ENCODE data around the gene NCOA7. TPM values are rescaled to one million over a fixed set of nuclear protein-coding genes. Genes with fewer than 3 reads are reported as not detected.
"Not testable (repeated sequence)": the region's sequence is repeated elsewhere in the genome, so short reads cannot be mapped to it uniquely, and the experiment has no call there.

Gene NCOA7
- polyA plus RNA-seq, 1 of the 3 experiments (the other 2 are of a cell fraction), result 16.3 TPM

DNA sequence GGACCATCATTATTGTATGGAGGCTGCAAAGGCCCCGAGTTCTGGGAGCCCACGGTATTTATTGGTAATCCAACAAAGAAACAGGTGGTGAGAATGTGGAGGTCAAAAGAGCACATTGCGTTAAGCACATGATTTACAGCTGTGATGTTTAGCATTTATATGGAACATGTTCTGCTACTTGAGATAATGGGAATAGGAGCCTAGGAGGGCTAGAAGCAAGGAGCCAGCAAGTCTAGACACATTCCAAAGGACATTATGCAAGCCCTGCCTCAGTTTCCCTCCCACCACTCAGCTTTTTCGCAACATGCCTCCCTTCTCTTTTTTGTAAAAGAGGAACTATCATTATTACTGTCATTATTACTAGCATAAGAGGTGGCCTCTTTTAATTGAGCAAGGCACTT lies 120.3 kb downstream of the NCOA7 start:
- H4K20me1 ChIP-seq (ENCODE audit: insufficient read depth); H2AFZ ChIP-seq (ENCODE audit: low read depth); POLR2A ChIA-PET; H3K4me3 ChIP-seq (ENCODE audit: low read depth in 2 of 2, low read length in 1 of 2); H3K9me3 ChIP-seq; DNase-seq; H3K27me3 ChIP-seq (ENCODE audit: insufficient read depth); H3K9ac ChIP-seq; H3K4me2 ChIP-seq; H3K79me2 ChIP-seq (ENCODE audit: insufficient read depth); H3F3A ChIP-seq (replicated peaks; ENCODE audit: insufficient read depth); H3K9me2 ChIP-seq; H3K27ac ChIP-seq (ENCODE audit: low read depth in 2 of 2, low read length in 1 of 2); H3K4me1 ChIP-seq (ENCODE audit: control insufficient read depth in 1 of 2, insufficient read depth in 2 of 2, low read depth in 1 of 2, low read length in 1 of 2): not testable (repeated sequence)
- WGBS (ENCODE audit: low lambda C conversion rate), result 86% methylated on average over 4 of the region's 4 CpGs
- H3K36me3 ChIP-seq (replicated peaks in 1 of 2; ENCODE audit: control insufficient read depth in 1 of 2, insufficient read depth in 2 of 2, low read length in 1 of 2), result peaks cover 4 to 56% of the 10 kb centered on the region in 2 experiments
- CTCF ChIA-PET, result interaction anchor here (0.8 to 1.0 kb wide), 2 partner anchors 11 to 122 kb away, joined by 3 read pairs; no protein-coding TSS in a partner anchor

DNA sequence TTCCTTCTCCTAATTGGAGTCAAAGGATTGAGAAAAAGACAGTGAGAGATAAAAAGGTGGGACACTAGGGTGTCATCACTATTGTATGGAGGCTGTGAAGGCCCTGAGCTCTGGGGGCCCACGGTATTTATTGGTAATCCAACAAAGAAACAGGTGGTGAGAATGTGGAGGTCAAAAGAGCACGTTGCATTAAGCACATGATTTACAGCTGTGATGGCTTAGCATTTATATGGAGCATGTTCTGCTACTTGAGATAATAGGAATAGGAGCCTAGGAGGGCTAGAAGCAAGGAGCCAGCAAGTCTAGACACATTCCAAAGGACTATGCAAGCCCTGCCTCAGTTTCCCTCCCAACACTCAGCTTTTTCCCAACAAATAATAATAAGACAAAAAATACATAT lies 121.7 kb downstream of the NCOA7 start:
- H3K9ac ChIP-seq; H3K27me3 ChIP-seq (ENCODE audit: insufficient read depth); H3K27ac ChIP-seq (ENCODE audit: low read depth in 2 of 2, low read length in 1 of 2); H3K79me2 ChIP-seq (ENCODE audit: insufficient read depth); H3K4me3 ChIP-seq (ENCODE audit: low read depth in 2 of 2, low read length in 1 of 2); CTCF ChIA-PET; H3K9me2 ChIP-seq; H3K9me3 ChIP-seq; H3F3A ChIP-seq (replicated peaks; ENCODE audit: insufficient read depth); H2AFZ ChIP-seq (ENCODE audit: low read depth); H3K4me1 ChIP-seq (ENCODE audit: control insufficient read depth in 1 of 2, insufficient read depth in 2 of 2, low read depth in 1 of 2, low read length in 1 of 2); POLR2A ChIA-PET; H4K20me1 ChIP-seq (ENCODE audit: insufficient read depth); DNase-seq; H3K4me2 ChIP-seq: not testable (repeated sequence)
- 94% methylated on average over 2 of the region's 2 CpGs for WGBS (ENCODE audit: low lambda C conversion rate)
- peaks cover 12 to 62% of the 10 kb centered on the region in 2 experiments for H3K36me3 ChIP-seq (replicated peaks in 1 of 2; ENCODE audit: control insufficient read depth in 1 of 2, insufficient read depth in 2 of 2, low read length in 1 of 2)

DNA sequence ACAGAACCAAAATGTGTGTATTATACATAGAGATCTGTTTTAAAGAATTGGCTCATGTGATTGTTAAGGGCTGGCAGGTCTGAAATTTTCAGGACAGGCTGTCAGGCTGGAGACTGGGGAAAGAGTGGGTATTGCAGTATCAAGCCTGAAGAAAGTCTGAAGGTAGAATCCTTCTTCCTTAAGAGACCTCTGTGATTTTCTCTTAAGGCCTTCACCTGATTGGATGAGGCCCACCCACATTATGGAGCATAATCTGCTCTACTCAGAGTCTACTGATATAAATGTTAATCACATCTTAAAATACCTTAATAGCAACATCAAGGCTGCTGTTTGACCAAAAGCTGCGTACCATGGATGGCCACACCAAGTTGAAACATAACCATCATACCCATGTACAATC lies 122.4 kb downstream of the NCOA7 start:
- Histone ChIP-seq H3K9ac (no peak overlapping the region), H3K4me2 (no peak overlapping the region), H3K4me3 (ENCODE audit: low read depth in 2 of 2, low read length in 1 of 2) (no peak overlapping the region), H2AFZ (ENCODE audit: low read depth) (no peak overlapping the region), H3K9me2 (no peaks in the 10 kb centered on the region), H3K4me1 (ENCODE audit: control insufficient read depth in 1 of 2, insufficient read depth in 2 of 2, low read depth in 1 of 2, low read length in 1 of 2) (no peaks in the 10 kb centered on the region), H3K9me3 (no peaks in the 10 kb centered on the region), H3K36me3 (replicated peaks in 1 of 2; ENCODE audit: control insufficient read depth in 1 of 2, insufficient read depth in 2 of 2, low read length in 1 of 2) (peaks cover 12 to 63% of the 10 kb centered on the region in 2 experiments), H3K27me3 (ENCODE audit: insufficient read depth) (no peaks in the 10 kb centered on the region), H3F3A (replicated peaks; ENCODE audit: insufficient read depth) (no peaks in the 10 kb centered on the region), H3K79me2 (ENCODE audit: insufficient read depth) (no peaks in the 10 kb centered on the region), H3K27ac (ENCODE audit: low read depth in 2 of 2, low read length in 1 of 2) (peak overlapping the region in 1 of 2 experiments; percentile 11; a peak in 1 of 4 replicates), H4K20me1 (ENCODE audit: insufficient read depth) (no peaks in the 10 kb centered on the region)
- ChIA-PET POLR2A (no interaction called here), CTCF (no interaction called here)
- DNase-seq, result no peak
- 100% methylated on average over 1 of the region's 1 CpG for WGBS (ENCODE audit: low lambda C conversion rate)
- no peak for TF ChIP-seq ELF1 (IDR thresholded peaks at IDR 0.05)
- TF ChIP-seq, protein P1, sequence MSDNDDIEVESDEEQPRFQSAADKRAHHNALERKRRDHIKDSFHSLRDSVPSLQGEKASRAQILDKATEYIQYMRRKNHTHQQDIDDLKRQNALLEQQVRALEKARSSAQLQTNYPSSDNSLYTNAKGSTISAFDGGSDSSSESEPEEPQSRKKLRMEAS (IDR thresholded peaks at IDR 0.05; ENCODE audit: low read depth), result no peak
- TF ChIP-seq RXRA (IDR thresholded peaks at IDR 0.05; ENCODE audit: borderline replicate concordance, low read depth), result no peak
- TF ChIP-seq SMC3 (IDR thresholded peaks at IDR 0.05; ENCODE audit: low read depth, low read length), result no peak
- TF ChIP-seq, protein P2, sequence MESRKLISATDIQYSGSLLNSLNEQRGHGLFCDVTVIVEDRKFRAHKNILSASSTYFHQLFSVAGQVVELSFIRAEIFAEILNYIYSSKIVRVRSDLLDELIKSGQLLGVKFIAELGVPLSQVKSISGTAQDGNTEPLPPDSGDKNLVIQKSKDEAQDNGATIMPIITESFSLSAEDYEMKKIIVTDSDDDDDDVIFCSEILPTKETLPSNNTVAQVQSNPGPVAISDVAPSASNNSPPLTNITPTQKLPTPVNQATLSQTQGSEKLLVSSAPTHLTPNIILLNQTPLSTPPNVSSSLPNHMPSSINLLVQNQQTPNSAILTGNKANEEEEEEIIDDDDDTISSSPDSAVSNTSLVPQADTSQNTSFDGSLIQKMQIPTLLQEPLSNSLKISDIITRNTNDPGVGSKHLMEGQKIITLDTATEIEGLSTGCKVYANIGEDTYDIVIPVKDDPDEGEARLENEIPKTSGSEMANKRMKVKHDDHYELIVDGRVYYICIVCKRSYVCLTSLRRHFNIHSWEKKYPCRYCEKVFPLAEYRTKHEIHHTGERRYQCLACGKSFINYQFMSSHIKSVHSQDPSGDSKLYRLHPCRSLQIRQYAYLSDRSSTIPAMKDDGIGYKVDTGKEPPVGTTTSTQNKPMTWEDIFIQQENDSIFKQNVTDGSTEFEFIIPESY (IDR thresholded peaks at IDR 0.05; ENCODE audit: borderline replicate concordance, low read depth), result no peak
- TF ChIP-seq FOXM1 (IDR thresholded peaks at IDR 0.05; ENCODE audit: low read depth), result no peak
- TF ChIP-seq GABPA (IDR thresholded peaks at IDR 0.05; ENCODE audit: low read depth), result no peak
- no peak for TF ChIP-seq TEAD4 (IDR thresholded peaks at IDR 0.05; ENCODE audit: borderline replicate concordance, insufficient read depth)
- TF ChIP-seq SIN3A (IDR thresholded peaks at IDR 0.05; ENCODE audit: borderline replicate concordance, low read depth, low read length), result no peak
- no peak for TF ChIP-seq CHD2 (IDR thresholded peaks at IDR 0.05; ENCODE audit: low read length, partially characterized antibody)
- TF ChIP-seq, protein P3, sequence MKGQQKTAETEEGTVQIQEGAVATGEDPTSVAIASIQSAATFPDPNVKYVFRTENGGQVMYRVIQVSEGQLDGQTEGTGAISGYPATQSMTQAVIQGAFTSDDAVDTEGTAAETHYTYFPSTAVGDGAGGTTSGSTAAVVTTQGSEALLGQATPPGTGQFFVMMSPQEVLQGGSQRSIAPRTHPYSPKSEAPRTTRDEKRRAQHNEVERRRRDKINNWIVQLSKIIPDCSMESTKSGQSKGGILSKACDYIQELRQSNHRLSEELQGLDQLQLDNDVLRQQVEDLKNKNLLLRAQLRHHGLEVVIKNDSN (IDR thresholded peaks at IDR 0.05; ENCODE audit: borderline replicate concordance, low read depth), result no peak
- TF ChIP-seq JUND (IDR thresholded peaks at IDR 0.05), result no peak
- no peak for TF ChIP-seq POLR2AphosphoS5 (IDR thresholded peaks at IDR 0.05; ENCODE audit: low read depth, low read length)
- TF ChIP-seq NFIC (IDR thresholded peaks at IDR 0.05; ENCODE audit: borderline replicate concordance), result no peak
- no peak for TF ChIP-seq GATA2 (CRISPR knock-in tag; IDR thresholded peaks at IDR 0.05)
- TF ChIP-seq, protein P4, sequence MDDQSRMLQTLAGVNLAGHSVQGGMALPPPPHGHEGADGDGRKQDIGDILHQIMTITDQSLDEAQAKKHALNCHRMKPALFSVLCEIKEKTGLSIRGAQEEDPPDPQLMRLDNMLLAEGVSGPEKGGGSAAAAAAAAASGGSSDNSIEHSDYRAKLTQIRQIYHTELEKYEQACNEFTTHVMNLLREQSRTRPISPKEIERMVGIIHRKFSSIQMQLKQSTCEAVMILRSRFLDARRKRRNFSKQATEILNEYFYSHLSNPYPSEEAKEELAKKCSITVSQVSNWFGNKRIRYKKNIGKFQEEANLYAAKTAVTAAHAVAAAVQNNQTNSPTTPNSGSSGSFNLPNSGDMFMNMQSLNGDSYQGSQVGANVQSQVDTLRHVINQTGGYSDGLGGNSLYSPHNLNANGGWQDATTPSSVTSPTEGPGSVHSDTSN (IDR thresholded peaks at IDR 0.05), result no peak
- TF ChIP-seq, protein P5, sequence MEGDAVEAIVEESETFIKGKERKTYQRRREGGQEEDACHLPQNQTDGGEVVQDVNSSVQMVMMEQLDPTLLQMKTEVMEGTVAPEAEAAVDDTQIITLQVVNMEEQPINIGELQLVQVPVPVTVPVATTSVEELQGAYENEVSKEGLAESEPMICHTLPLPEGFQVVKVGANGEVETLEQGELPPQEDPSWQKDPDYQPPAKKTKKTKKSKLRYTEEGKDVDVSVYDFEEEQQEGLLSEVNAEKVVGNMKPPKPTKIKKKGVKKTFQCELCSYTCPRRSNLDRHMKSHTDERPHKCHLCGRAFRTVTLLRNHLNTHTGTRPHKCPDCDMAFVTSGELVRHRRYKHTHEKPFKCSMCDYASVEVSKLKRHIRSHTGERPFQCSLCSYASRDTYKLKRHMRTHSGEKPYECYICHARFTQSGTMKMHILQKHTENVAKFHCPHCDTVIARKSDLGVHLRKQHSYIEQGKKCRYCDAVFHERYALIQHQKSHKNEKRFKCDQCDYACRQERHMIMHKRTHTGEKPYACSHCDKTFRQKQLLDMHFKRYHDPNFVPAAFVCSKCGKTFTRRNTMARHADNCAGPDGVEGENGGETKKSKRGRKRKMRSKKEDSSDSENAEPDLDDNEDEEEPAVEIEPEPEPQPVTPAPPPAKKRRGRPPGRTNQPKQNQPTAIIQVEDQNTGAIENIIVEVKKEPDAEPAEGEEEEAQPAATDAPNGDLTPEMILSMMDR (IDR thresholded peaks at IDR 0.05), result no peak
- TF ChIP-seq TAF1 (IDR thresholded peaks at IDR 0.05; ENCODE audit: borderline replicate concordance, low read depth, low read length), result no peak

Measured in SK-N-SH (cell line).